ENCODE measurements around the gene UBE3D.

UBE3D gene

GRCh38 chr6:83071707-83072106 lies 6.1 kb upstream of the UBE3D start:
- TF ChIP-seq REST (IDR thresholded peaks at IDR 0.05; ENCODE audit: insufficient read depth in 1 of 2, low read depth in 2 of 2, low read length in 2 of 2) (no peak), TAF1 (IDR thresholded peaks at IDR 0.05; ENCODE audit: borderline replicate concordance, insufficient read depth, low read length) (no peak), FOXP2 (optimal IDR thresholded peaks at IDR 0.05; ENCODE audit: borderline replicate concordance, extremely low read depth, extremely low read length, insufficient read depth) (no peak), SIN3A (IDR thresholded peaks at IDR 0.05; ENCODE audit: borderline replicate concordance, insufficient read depth, low read length) (no peak), POLR2AphosphoS5 (IDR thresholded peaks at IDR 0.05; ENCODE audit: low read depth, low read length) (no peak)

- TF ChIP-seq FOXP2 (optimal IDR thresholded peaks at IDR 0.05; ENCODE audit: borderline replicate concordance, extremely low read depth, extremely low read length, insufficient read depth), result no peak
- no peak for TF ChIP-seq SIN3A (IDR thresholded peaks at IDR 0.05; ENCODE audit: borderline replicate concordance, insufficient read depth, low read length)
- TF ChIP-seq TAF1 (IDR thresholded peaks at IDR 0.05; ENCODE audit: borderline replicate concordance, insufficient read depth, low read length), result no peak
- no peak for TF ChIP-seq POLR2AphosphoS5 (IDR thresholded peaks at IDR 0.05; ENCODE audit: low read depth, low read length)
- TF ChIP-seq REST (IDR thresholded peaks at IDR 0.05; ENCODE audit: insufficient read depth in 1 of 2, low read depth in 2 of 2, low read length in 2 of 2), result no peak
These were observed 5.4 kb upstream of the UBE3D start for GRCh38 chr6:83071023-83071422.

- TF ChIP-seq SIN3A (IDR thresholded peaks at IDR 0.05; ENCODE audit: borderline replicate concordance, insufficient read depth, low read length) (no peak), POLR2AphosphoS5 (IDR thresholded peaks at IDR 0.05; ENCODE audit: low read depth, low read length) (no peak), REST (IDR thresholded peaks at IDR 0.05; ENCODE audit: insufficient read depth in 1 of 2, low read depth in 2 of 2, low read length in 2 of 2) (no peak)
These were observed 4.0 kb upstream of the UBE3D start for GRCh38 chr6:83069633-83070032.

GRCh38 chr6:83068616-83069015 lies 3.0 kb upstream of the UBE3D start:
- TF ChIP-seq REST (IDR thresholded peaks at IDR 0.05; ENCODE audit: insufficient read depth in 1 of 2, low read depth in 2 of 2, low read length in 2 of 2) (no peak), SIN3A (IDR thresholded peaks at IDR 0.05; ENCODE audit: borderline replicate concordance, insufficient read depth, low read length) (no peak), POLR2AphosphoS5 (IDR thresholded peaks at IDR 0.05; ENCODE audit: low read depth, low read length) (no peak), FOXP2 (optimal IDR thresholded peaks at IDR 0.05; ENCODE audit: borderline replicate concordance, extremely low read depth, extremely low read length, insufficient read depth) (no peak), TAF1 (IDR thresholded peaks at IDR 0.05; ENCODE audit: borderline replicate concordance, insufficient read depth, low read length) (no peak)

Data from PFSK-1 (cell line).